Pancreas (tissue), 10 donors: Measurements from ENCODE around the gene GATAD2B. TPM values are rescaled to one million over a fixed set of nuclear protein-coding genes. Genes with fewer than 3 reads are reported as not detected.
A peak's percentile ranks its signal among the peaks of the same experiment; 100 is the strongest.

Source experiments
- ATAC-seq, 4 donors: fragments of 200-7000 bp; cut with Tn5 transposase; one replicate each; pipeline versions ENCODE4 v1.8.0 to v1.9.1; 2020; ENCODE audit warnings: mild to moderate bottlenecking in 4 of 4, moderate library complexity in 4 of 4
- DNase-seq, 6 donors: peaks; one replicate each; pipeline ENCODE4 v3.0.0-alpha.2; 2020
- FAIRE-seq: peaks from 2 replicates; lab custom pipeline; 2012; peaks lifted over from hg19 to GRCh38; lab: Jason Lieb, UNC
- H3K27ac ChIP-seq, 4 donors: fragments of 200-600 bp; sonication (generic); 1 replicate in 3 of 4; 2 replicates in 1 of 4; pipeline versions ENCODE4 v1.5.0 to v1.8.0; 2020
- H3K27me3 ChIP-seq, 4 donors: fragments of 200-600 bp; one replicate each; pipeline ENCODE4 v1.8.0; 2021
- H3K36me3 ChIP-seq, 3 donors: fragments of 200-600 bp; sonication (generic) in 1 of 3; one replicate each; pipeline versions ENCODE4 v1.5.0 to v1.8.0; 2020 to 2021
- H3K4me1 ChIP-seq, 3 donors: fragments of 200-600 bp; one replicate each; pipeline ENCODE4 v1.8.0; 2021
- H3K4me3 ChIP-seq, 4 donors: fragments of 200-600 bp; sonication (generic) in 2 of 4; one replicate each; pipeline versions ENCODE4 v1.5.0 to v1.8.0; 2020 to 2021
- H3K9me3 ChIP-seq, 4 donors: fragments of 200-600 bp; one replicate each; pipeline ENCODE4 v1.8.0; 2021
- CTCF ChIP-seq, 4 donors: fragments of 200-600 bp; sonication (generic) in 3 of 4; IDR thresholded peaks; one replicate each; pipeline versions ENCODE4 v1.5.0 to v1.8.0; 2021; ENCODE audit warnings: antibody characterized with exemption in 4 of 4
- WGBS, 2 donors: extraction: QIAGEN DNeasy Blood & Tissue Kit; methylation state at CpG; one replicate each; pipeline ENCODE4 v1.1.7; 2013; 5-methylcytosine and 5-hydroxymethylcytosine counted together
- intact Hi-C, 3 donors: fragments of 100-400 bp; cut with DNase I; formaldehyde crosslinking; loops; one replicate each; pipeline versions ENCODE4 v1.11.1 to v1.14.2; 2022
- polyA plus RNA-seq, 2 donors: library from polyadenylated mRNA; stranded (reverse); fragments of 200-250 nt; gene quantifications; one replicate each; pipeline ENCODE4 v1.2.3, GENCODE V29; 2013
- total RNA-seq, 6 donors: library from RNA; stranded (reverse); fragmentation: NEBNext Ultra II Directional in 4 of 6; extraction: Animal tissue kit (Norgen Biotek cat#: 25700) in 4 of 6; gene quantifications; one replicate each; pipeline versions ENCODE4 v1.2.1 to v1.2.4, GENCODE V29; 2021 to 2023
- donor health status: healthy with polysubstance abuse.
- donor health status: DM: no; HTN: no; CAD: no; lungs with moderate emphysema.
- donor health status: DM: no; HTN: no; CAD: no.
- donor health status: control.
- donor health status: control.
- donor health status: Bipolar disorder and iron deficiency.
- donor health status: DM: yes; HTN: yes; CAD: no.
- donor health status: DM: no; HTN: no; CAD: no.
- donor health status: DM: no; HTN: no; CAD: no.
- donor health status: DM: yes; HTN: yes; CAD: no.

The GATAD2B gene
- total and polyA plus RNA-seq, 8 donors, result 4.8 to 27.1 (median 16.2) TPM

GRCh38 chr1:153958961-153959260 is 36.1 kb upstream of the GATAD2B start:
- 13 to 14% methylated on average over 4 of the region's 4 CpGs for WGBS, 2 donors
- intact Hi-C loops, result no loop called here
- Histone ChIP-seq H3K9me3 (no peaks in the 10 kb centered on the region), H3K4me1 (peaks cover 7 to 27% (median 10%) of the 10 kb centered on the region in 3 donors), H3K36me3 (peaks cover 0 to 7% (median 0%) of the 10 kb centered on the region in 3 donors), H3K27ac (peak overlapping the region in 1 of 4 donors; percentile 50), H3K27me3 (no peaks in the 10 kb centered on the region), H3K4me3 (peak overlapping the region in 2 of 4 donors; percentile 71 to 91)
- no peak for FAIRE-seq
- TF ChIP-seq CTCF (IDR thresholded peaks at IDR 0.05), result no peak
- ATAC-seq, result no peak
- DNase-seq, result peak in 1 of 6 donors; percentile 14

- DNase-seq, result peak; percentile 95 to 99 (median 98)
- peak; percentile 47 for FAIRE-seq
- no peak for TF ChIP-seq CTCF (IDR thresholded peaks at IDR 0.05)
- ATAC-seq, result peak; percentile 85 to 90 (median 88)
- H3K4me1 ChIP-seq, result peaks cover 7 to 27% (median 10%) of the 10 kb centered on the region in 3 donors
- no peaks in the 10 kb centered on the region for H3K27me3 ChIP-seq
- intact Hi-C loops, result no loop called here
- H3K27ac ChIP-seq, result peak within 1 kb of the TSS; percentile 63 to 91 (median 73)
- peak within 1 kb of the TSS; percentile 67 to 91 (median 78) for H3K4me3 ChIP-seq
- 1% methylated on average over 74 of the region's 75 CpGs for WGBS, 2 donors
- peaks cover 0 to 7% (median 0%) of the 10 kb centered on the region in 3 donors for H3K36me3 ChIP-seq
- no peaks in the 10 kb centered on the region for H3K9me3 ChIP-seq
Measured at GRCh38 chr1:153958111-153958960, 35.6 kb upstream of the GATAD2B start, which contains the start of gene CRTC2. TSS of gene CRTC2 (minus strand) at chr1:153958612. CDS start at chr1:153958497, 115 bp downstream.

GRCh38 chr1:153957744-153958110 is 35.0 kb upstream of the GATAD2B start:
- H3K27ac ChIP-seq, result peak overlapping the region in 3 of 4 donors; percentile 67 to 91 (median 79)
- intact Hi-C loops, result no loop called here
- H3K27me3 ChIP-seq, result no peaks in the 10 kb centered on the region
- FAIRE-seq, result no peak
- H3K4me1 ChIP-seq, result peaks cover 7 to 27% (median 10%) of the 10 kb centered on the region in 3 donors
- WGBS, 2 donors, result 0% methylated on average over 12 to 13 of the region's 13 CpGs
- no peak for TF ChIP-seq CTCF (IDR thresholded peaks at IDR 0.05)
- ATAC-seq, result peak in 3 of 4 donors; percentile 0 to 5 (median 3)
- peaks cover 0 to 7% (median 0%) of the 10 kb centered on the region in 3 donors for H3K36me3 ChIP-seq
- peak overlapping the region; percentile 67 to 91 (median 78) for H3K4me3 ChIP-seq
- no peak for DNase-seq
- H3K9me3 ChIP-seq, result no peaks in the 10 kb centered on the region

- TF ChIP-seq CTCF (IDR thresholded peaks at IDR 0.05), result no peak
- DNase-seq (peak in 1 of 6 donors; percentile 9), FAIRE-seq (no peak), ATAC-seq (no peak)
- Histone ChIP-seq H3K4me1 (peaks cover 5 to 22% (median 5%) of the 10 kb centered on the region in 3 donors), H3K9me3 (no peaks in the 10 kb centered on the region), H3K27me3 (no peaks in the 10 kb centered on the region), H3K27ac (peak overlapping the region in 2 of 4 donors; percentile 67 to 91), H3K4me3 (peak overlapping the region; percentile 67 to 91 (median 78)), H3K36me3 (peaks cover 0 to 13% (median 4%) of the 10 kb centered on the region in 3 donors)
- WGBS, 2 donors, result 29 to 34% methylated on average over 6 of the region's 6 CpGs
- intact Hi-C loops, result no loop called here
Measured at GRCh38 chr1:153956997-153957715, 34.4 kb upstream of the GATAD2B start.
